ENCODE results near the gene EEA1.

DNA sequence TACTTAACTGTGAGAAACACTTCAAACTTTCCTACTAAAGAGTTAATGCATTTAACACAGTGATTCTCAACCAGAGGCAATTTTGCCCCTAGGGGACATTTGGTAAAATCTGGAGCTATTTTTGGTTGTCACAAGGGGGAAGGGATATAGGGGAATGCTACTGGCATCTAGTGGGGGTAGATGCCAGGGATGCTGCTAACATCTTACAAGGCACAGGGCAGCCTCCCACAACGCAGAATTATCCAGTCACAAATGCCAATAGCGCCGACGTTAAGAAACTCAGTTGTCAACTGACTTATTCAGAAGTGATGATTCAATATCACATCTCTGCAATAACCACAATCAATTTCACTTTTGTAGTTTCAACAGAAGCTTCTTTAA, 2.0 kb downstream of the EEA1 start:
- no peak for TF ChIP-seq POLR2AphosphoS2 (IDR thresholded peaks at IDR 0.05; ENCODE audit: low read depth, low read length)
- no peak for TF ChIP-seq CHD4 (IDR thresholded peaks at IDR 0.05)
- TF ChIP-seq, protein P1, sequence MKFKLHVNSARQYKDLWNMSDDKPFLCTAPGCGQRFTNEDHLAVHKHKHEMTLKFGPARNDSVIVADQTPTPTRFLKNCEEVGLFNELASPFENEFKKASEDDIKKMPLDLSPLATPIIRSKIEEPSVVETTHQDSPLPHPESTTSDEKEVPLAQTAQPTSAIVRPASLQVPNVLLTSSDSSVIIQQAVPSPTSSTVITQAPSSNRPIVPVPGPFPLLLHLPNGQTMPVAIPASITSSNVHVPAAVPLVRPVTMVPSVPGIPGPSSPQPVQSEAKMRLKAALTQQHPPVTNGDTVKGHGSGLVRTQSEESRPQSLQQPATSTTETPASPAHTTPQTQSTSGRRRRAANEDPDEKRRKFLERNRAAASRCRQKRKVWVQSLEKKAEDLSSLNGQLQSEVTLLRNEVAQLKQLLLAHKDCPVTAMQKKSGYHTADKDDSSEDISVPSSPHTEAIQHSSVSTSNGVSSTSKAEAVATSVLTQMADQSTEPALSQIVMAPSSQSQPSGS (IDR thresholded peaks at IDR 0.05; ENCODE audit: low read length): no peak
